ENCODE data around the gene KMT5C.
A peak's percentile ranks its signal among the peaks of the same experiment; 100 is the strongest.
"Not testable (repeated sequence)": the region's sequence is repeated elsewhere in the genome, so short reads cannot be mapped to it uniquely, and the experiment has no call there.

The KMT5C gene

DNA sequence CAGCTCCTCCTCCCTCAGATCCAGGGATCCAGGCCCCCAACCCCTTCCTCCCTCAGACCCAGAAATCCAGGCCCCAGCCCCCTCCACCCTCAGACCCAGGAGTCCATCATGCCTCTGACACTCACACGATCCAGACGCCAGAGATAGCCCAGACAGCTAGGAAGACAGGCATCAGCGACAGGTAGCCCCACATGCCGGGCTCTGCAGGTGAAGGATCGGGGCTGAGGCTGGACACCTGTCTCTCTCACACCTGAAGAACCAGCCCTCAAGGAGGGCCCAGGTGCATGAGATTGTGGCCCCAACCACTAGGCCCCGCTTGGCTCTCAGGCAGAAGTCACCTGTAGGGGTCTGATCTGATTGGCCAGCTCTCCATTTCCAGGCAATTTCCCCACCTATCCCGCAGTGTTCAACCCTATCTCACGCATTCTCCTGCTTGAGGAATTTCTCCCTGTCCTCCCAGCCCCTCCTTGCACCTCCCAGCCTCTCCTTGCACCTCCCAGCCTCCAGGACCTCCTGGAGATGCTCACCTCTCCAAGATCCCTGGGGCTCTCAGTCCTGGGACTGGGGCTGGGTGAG is 18.7 kb upstream of the KMT5C start:
- no peak for DNase-seq

DNA sequence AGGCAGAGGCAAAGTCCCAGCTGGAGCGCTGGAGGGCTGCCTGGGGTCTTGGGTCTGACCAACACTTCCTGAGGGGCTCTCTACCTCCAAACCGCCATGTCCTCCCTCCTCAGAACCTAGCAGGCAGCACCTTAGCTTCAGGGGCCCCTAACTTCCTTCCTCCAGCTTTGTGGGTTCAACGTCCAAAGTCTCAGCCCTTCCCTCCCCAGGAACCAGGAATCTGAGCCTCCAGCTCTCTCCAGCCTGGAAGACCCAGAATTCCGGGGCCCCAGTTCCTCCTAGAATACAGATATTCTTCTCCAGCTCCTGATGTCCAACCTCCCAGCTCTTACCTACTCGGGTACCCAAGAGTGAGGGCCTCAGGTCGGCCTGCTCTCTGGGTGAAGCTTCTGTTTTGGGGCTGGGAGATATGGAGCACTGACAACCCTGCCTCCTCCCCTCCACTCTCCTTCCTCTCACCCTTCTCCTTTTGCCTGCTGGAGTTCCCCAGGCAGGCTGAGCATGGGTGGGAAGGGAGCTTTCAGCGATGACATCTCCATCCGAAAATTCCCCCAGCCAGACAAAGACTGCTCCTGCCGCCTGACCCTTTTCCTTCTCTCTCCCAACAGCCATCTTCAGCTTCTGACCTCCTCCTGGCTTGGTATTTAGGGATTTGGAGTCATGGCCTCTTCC is 18.1 kb upstream of the KMT5C start:
- no peak for DNase-seq

DNA sequence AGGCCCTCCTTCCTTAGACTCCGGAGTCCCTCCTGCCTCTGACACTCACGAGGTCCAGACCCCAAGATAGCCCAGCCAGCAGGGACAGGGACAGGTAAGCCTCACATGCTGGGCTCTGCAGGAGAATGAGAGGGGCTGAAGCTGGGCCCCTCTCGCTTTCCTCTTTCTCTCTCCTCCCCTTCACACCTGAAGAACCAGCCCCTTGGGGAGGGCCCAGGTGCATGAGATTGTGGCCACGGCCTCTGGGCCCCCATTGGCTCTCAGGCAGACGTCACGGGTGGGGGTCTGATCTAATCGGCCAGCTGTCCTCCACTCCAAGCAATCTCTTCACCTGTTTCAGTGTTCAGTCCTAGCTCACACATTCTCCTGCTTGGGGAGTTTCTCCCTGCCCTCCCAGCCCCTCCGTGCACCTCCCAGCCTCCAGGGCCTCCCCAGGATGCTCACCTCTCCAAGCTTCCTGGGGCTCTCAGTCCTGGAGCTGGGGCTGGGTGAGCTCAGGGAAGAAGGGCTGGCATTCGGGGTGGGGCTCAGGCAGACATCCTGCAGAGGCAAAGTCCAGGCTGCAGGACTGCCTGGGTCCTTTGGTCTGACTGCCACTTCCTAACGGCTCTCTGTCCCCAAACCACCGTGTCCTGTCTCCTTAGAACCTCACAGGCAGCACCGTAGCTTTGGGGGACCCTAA is 17.3 kb upstream of the KMT5C start:
- no peak for DNase-seq

DNA sequence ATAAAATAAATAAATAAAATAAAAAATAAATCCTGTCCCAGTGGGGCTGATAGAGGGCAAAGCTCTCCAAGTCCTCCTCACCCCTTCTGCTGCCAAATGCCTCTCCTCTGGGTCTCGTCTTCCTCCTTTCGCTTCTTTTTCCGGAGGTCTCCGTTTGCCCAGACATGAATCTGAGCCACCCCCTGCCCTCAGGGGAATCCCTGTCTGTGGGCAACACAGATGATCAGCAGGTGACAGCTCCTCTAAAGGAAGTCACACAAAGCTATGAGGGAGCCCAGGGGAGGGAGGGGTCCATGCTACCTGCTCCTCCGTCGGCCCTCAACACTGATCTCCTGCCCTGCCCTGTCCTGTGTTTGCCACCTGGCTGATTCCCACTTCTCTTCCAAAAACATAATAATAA is 15.0 kb upstream of the KMT5C start:
- DNase-seq, result no peak

DNA sequence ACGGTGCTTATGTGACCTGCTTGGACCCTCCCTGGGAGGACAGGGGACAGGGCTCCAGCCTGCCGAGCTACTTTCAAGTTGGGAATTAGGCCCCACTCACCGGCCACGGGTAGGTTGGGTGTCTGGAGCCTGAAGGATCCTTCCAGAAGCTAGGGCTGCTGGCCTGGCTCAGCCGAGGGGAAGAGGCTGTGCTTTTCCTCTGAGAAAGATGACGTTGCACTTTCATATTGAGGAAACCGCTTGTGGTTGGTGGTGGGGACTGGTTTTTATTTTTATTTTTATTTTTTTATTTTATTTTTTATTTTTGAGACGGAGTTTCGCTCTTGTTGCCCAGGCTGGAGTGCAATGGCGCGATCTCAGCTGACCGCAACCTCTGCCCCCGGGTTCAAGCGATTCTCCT is 14.5 kb upstream of the KMT5C start, which contains the start of gene TMEM150B:
Gene TMEM150B, minus strand, starts transcription at position 170 of the 400 bp plus-strand sequence. CDS start 4,305 bp downstream, outside the sequence.
- no peak for DNase-seq

DNA sequence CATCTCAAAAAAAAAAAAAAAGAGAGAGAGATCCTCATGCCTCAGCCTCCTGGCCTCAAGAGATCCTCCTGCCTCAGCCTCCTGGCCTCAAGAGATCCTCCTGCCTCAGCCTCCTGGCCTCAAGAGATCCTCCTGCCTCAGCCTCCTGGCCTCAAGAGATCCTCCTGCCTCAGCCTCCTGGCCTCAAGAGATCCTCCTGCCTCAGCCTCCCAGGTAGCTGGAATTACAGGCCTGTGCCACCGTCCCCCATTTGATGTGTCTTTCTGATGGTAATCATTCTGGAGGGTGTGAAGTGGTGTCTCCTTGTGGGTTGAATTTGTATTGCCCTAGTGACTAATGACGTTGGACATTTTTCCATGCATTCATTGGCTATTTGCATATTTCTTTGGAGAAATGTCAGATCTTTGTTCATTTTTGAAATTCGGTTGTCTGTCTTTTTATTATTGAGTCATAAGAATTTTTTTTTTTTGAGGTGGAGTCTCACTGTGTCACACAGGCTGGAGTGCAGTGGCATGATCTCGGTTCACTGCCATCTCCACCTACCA is 10.8 kb upstream of the KMT5C start:
- DNase-seq, result not testable (repeated sequence)

DNA sequence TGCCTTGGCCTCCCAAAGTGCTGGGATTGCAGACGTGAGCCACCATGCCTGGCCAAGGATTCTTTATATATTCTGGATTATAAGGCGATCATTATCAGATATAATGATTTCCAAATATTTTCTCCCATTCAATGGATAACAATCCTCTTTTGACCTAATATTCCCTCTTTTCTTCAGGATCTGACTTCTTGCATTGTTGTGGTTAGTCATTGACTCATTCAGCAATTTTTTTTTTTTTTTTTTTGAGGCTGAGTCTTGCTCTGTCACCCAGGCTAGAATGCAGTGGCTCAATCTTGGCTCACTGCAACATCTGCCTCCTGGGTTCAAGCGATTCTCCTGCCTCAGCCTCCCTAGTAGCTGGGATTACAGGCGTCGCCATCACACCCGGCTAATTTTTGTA is 9.9 kb upstream of the KMT5C start:
- not testable (repeated sequence) for DNase-seq

DNA sequence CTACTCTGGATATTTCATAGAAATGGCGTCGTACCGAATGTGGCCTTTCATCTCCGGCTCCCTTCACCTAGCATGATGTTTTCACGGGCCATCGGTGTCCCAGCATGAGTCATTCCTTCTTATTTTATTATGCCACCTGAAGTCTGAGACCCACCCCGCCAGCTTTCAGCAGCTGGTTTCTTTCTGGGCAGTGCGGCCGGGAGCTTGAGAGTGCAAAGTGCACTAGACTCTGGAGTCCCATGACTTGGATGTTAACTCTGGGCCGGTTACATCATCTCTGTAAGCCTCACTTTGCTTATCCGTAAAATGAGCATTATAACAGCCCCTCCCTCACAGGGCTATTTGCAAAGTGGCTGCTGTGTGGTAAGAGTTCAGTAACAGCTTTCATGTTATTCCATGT is 5.8 kb upstream of the KMT5C start:
- DNase-seq, result no peak

DNA sequence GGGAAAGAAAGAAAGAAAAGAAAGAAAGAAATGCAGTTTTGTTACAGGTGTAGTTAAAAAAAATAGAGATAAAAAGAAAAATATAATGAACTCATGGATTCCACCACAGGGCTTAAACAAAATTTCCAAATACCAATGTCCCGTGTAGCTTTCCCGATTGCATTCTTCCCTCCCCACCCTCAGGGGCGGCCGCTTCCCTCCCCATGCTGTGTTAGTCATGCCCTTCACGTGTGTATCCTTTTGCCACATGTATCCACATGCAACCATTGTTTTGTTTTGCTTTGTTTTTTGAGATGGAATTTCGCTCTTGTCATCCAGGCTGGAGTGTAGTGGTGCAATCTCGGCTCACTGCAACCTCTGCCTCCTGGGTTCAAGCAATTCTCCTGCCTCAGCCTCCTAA is 3.6 kb upstream of the KMT5C start:
- DNase-seq, result no peak

DNA sequence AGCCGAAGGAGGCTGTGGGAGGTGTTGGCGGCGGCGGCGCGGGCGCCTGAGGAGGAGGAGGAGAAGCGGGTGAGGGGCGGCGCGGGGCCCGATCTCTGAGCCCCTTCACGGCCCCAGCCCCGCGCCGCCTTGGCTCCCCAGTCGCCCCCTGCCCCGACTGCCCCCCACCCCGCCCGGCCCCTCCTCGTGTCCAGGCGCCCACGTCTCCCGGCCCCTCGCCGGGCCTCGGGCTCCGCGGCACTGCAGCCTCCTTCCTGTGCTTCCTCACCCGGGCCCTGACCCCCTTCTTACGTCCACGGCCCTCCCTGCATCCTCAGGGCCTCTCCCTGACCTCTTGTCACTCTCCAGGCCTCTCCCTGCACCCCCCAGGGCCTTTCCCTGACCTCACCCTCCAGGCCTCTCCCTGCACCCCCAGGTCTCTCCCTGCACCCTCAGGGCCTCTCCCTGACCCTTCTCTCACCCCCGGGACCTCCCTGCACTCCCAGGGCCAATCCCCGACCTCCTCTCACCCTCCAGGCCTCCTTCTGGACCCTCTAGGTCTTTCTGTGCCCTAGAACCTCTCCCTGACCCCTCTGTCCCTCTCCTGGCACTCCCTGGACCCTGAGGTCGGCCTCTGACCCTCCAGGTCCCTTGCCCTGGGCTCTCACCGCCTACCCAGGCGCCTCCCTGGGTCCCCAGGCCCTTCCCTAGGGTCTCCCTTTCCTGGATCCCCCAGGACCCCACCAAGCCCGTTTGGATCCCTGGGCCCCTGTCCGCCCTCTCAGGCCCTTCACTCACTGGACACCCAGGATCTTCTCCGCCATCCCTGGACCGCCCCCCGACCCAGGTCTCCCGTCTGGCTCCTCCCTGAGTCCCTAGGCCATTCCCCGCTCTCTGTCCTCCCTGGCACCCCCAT is 460 bp downstream of the KMT5C start:
- no peak for DNase-seq

DNA sequence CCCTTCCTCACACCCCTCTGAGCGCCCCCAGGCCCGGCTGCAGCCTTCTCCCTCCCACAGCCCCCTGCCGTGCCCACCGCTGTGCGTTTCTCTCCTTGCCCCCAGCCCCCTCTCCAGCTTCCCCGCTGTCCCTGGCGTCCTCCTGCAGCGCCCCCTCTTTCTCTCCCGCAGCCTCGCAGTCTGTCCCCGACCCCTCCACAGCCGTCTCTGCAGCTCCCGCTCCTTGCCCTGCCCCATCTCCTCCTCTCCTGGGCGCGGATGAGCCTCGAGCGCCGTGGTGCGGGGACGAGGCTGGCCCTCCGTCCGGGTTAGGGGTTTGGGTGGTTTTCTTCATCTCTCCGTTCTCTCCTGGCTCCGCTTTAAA is 1.1 kb downstream of the KMT5C start:
- DNase-seq, result no peak

DNA sequence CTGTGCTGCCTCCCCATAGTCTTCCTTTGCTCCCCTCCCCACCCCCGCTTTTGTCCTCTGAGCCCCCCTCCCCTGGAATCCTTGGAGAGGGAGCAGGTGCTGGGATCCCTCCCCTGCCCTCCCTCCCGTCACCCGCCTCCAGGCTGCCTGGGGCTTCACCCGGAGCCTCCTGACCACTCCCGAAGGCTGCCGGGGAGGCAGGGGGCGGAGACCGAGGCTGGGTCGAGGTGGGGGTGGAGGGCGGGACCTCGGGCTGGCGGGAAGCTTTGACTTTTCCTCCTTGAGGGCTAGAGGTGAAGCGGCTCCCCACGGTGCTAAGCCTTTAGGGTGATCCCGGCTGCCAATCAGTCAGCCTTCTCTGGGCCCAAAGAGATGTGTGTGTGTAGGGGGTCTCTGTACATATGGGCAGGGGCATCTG is 1.5 kb downstream of the KMT5C start:
- DNase-seq, result peak in 1 of 4 experiments; percentile 15

DNA sequence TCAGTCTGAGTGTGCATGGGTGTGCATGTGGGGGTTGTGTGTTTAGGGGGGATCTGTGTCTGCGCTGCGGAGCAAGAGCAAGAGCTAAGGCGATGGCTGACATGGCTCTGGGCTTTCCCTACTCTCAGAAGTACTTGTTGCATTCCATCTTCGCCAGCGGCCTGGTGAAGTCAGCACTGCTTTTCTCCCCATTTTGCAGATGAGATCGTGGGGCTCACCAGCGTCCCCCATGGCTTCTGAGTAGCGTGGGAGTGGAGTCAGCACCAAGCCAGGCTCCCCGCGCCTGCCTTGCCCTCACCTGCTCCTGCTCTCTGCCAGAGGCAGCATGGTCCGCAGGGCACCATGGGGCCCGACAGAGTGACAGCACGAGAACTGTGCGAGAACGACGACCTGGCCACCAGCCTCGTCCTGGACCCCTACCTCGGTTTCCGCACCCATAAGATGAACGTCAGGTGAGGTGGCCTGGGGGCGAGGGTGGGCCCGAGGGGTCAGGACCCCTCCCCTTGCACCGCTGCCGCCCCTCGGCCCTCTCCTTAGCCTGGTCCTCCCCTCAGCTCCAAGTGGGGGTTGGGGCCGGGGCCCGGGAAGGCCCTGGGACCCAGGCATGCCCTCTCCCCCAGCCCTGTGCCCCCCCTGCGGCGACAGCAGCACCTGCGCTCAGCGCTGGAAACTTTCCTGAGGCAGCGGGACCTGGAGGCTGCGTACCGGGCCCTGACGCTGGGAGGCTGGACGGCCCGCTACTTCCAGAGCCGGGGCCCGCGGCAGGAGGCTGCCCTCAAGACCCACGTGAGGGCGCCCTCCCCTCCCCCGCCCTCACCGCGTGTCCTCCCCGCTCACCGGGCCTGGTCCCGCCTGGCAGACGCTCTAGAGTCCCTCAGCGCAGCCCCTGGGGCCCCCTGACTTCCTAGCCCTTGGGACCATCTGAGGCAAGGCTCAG is 2.2 kb downstream of the KMT5C start:
- no peak for DNase-seq

DNA sequence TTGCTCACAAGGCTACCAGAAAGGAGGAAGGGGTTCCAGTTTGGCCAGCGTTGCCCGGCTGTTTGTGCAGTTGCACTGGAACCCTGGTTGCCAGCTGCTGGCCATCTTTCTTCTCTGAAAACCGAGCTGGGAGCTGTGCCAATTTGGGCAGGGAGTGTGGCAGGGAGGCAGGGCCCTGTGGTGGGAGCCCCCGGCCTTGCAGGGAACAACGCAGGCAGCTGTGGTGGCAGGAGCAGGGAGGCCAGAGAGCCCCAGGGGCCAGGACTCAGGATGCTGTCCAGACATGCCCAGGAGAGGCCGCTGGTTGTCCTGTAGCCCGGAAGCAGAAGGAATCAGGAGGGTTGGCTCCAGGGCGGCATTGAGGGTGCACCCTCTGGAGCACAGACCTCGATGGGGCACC is 4.8 kb downstream of the KMT5C start:
- DNase-seq, result no peak

DNA sequence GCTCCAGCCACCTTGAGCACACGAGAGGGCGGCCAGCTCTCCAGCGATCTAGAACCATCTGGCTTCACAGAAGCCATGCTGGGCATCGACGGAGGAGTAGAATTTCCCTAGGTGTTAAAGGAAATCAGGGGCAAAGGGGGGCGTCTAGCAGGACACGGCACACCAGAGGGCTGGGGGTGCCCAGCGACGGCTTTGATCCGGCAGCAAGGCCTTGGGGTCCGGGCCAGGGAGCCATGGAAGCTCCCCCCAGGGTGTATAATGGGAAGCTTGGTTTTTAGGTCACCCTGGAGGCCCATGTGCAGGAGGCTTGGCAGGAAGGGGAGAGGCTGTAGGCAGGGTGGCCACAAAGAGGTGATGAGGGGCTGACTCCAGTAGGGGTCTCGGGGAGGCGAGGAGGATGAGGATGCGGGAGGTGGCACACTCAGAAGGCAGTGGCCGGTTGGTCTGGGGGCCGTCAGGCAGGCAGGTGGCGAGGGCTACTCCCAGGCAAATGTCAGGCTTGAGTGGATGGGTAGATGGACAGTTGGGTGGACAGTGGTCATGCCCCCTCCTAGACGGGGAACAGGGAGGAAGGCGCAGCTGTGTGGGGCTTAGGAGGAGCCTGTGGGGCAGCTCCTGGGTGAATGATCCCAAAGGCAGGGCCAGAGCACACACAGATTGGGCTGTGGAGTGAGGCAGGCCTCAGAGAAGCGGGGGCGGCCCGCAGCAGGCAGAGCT is 5.6 kb downstream of the KMT5C start:
- DNase-seq, result no peak

DNA sequence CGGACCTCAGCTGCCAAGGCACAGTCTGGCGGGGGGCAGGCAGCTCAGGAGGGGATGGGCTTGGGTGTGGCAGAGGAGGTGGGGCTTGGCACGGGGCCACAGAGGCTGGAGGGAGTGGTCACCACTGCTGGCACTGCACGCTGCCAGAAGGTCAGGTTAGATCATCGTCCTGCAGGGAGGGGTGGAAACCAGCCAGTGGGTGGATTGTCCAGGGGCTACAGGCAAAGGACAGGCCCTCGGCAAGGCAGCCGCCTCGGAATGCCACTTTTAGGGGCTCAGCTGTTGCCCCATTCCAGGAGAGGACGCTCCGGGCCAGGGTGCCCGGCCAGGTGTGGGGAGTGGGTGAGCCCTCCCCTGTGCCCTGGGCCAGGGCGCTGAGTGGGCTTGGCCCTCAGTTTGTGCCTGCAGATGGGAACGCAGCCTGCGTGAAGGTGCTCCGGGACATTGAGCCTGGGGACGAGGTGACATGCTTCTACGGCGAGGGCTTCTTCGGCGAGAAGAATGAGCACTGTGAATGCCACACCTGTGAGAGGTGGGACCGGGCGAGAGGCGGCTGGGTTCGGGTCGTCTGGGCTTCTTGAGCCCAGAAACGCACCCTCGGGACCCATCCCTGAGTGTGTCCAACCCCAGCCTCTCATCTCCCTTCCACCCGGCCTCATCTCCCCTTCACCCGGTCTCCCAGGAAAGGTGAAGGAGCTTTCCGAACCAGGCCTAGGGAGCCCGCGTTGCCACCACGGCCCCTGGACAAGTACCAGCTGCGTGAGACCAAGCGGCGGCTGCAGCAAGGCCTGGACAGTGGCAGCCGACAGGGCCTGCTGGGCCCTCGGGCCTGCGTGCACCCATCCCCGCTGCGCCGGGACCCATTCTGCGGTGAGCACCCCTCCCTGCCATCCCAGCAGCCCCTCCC is 6.4 kb downstream of the KMT5C start:
- DNase-seq, result no peak

DNA sequence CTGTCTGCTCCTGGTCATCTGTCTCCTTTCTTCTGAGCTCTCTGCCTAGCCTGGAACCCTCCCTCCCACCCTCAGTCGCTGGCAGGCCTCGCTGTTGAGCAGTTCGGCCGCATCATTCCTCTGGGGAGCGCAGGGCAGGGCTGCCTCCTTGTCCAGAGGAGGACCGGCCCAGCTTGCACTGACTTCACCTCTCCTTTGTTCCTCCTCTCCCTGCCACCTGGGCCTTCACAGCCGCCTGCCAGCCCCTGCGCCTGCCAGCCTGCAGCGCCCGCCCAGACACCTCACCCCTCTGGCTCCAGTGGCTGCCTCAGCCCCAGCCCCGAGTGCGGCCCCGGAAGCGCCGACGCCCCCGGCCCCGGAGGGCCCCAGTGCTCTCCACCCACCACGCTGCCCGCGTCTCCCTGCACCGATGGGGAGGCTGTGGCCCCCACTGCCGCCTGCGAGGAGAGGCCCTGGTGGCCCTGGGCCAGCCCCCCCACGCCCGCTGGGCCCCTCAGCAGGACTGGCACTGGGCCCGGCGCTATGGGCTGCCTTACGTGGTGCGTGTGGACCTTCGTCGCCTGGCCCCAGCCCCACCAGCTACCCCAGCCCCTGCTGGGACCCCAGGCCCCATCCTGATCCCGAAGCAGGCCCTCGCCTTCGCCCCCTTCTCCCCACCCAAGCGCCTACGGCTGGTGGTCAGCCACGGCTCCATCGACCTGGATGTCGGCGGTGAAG is 7.2 kb downstream of the KMT5C start:
- no peak for DNase-seq

DNA sequence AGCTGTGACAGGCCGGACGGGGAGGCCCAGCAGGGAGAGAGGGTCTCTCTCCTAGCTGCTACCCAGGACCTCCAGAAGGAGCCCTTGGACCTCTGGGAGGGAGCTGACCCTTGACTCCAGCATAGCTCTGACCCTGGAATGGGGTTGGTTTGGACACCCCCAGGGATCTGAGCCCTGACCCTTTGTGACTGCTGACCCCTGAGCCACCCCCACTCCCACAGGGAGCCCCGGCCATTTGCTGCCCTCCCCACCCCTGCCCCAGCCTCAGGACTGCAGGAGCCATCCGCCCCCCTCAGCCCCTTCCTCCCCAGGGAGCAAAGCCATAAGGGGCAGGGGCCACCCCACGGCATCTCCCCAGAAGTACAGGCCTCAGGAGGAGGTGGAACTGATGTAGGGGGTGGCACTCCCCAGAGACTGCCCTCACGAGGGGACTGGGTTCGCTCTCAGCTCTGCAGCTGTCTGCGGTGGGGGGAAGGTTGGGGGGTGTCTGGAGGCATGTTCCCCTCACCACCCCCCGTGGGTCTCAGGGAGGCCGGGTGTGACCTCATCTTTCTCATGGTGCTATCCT is 7.8 kb downstream of the KMT5C start:
- no peak for DNase-seq
